ENCODE data around the gene MACC1. TPM values are rescaled to one million over a fixed set of nuclear protein-coding genes. Genes with fewer than 3 reads are reported as not detected.

MACC1 gene
- total and polyA plus RNA-seq, 9 of the 15 experiments (the other 6 are each of a cell fraction or from before 2014, with no cell fraction given): 5.9 to 30.2 (median 10.4) TPM

DNA sequence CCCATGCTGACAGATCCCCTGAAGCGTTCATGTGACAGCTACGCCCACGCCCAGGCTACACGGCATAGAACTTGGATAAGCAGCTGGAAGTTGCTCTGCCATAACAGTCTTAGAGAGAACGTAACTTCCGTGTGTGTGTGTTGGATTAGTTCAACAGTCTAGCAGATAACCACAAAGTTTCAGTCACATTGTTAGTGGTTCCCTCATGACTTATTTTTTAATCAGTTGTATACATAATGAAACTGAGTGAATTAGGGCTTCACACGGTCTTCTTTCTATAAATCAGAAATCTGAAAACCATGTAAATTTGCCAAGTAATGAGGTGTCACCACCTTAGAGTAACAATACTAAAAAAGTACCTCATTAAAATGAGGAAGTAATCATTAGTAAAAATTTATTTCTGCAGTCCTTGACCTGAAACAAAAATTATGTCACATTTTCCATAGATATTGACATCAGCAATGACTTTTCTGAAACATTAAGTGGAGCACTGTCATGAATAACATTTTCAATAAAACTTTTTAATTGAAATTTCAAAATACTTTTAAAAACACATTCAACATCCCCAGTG, 21.7 kb upstream of the MACC1 start (continued):
- TF ChIP-seq, protein P1, sequence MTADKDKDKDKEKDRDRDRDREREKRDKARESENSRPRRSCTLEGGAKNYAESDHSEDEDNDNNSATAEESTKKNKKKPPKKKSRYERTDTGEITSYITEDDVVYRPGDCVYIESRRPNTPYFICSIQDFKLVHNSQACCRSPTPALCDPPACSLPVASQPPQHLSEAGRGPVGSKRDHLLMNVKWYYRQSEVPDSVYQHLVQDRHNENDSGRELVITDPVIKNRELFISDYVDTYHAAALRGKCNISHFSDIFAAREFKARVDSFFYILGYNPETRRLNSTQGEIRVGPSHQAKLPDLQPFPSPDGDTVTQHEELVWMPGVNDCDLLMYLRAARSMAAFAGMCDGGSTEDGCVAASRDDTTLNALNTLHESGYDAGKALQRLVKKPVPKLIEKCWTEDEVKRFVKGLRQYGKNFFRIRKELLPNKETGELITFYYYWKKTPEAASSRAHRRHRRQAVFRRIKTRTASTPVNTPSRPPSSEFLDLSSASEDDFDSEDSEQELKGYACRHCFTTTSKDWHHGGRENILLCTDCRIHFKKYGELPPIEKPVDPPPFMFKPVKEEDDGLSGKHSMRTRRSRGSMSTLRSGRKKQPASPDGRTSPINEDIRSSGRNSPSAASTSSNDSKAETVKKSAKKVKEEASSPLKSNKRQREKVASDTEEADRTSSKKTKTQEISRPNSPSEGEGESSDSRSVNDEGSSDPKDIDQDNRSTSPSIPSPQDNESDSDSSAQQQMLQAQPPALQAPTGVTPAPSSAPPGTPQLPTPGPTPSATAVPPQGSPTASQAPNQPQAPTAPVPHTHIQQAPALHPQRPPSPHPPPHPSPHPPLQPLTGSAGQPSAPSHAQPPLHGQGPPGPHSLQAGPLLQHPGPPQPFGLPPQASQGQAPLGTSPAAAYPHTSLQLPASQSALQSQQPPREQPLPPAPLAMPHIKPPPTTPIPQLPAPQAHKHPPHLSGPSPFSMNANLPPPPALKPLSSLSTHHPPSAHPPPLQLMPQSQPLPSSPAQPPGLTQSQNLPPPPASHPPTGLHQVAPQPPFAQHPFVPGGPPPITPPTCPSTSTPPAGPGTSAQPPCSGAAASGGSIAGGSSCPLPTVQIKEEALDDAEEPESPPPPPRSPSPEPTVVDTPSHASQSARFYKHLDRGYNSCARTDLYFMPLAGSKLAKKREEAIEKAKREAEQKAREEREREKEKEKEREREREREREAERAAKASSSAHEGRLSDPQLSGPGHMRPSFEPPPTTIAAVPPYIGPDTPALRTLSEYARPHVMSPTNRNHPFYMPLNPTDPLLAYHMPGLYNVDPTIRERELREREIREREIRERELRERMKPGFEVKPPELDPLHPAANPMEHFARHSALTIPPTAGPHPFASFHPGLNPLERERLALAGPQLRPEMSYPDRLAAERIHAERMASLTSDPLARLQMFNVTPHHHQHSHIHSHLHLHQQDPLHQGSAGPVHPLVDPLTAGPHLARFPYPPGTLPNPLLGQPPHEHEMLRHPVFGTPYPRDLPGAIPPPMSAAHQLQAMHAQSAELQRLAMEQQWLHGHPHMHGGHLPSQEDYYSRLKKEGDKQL (CRISPR knock-in tag; IDR thresholded peaks at IDR 0.05; ENCODE audit: borderline replicate concordance): no peak
- TF ChIP-seq ZNF584 (CRISPR knock-in tag; IDR thresholded peaks at IDR 0.05; ENCODE audit: low read depth) (peak; percentile 51; the same call in 1 of the 2 replicates), ZNF707 (CRISPR knock-in tag; conservative IDR thresholded peaks at IDR 0.05) (no peak), SIN3A (IDR thresholded peaks at IDR 0.05; ENCODE audit: borderline replicate concordance in 2 of 2, control insufficient read depth in 1 of 2, low read depth in 2 of 2, low read length in 2 of 2) (peak in 1 of 2 experiments; percentile 45; a peak in 2 of 4 replicates), TCF7 (IDR thresholded peaks at IDR 0.05; ENCODE audit: borderline replicate concordance) (no peak), RB1 (IDR thresholded peaks at IDR 0.05; ENCODE audit: low read depth) (no peak), E2F5 (CRISPR knock-in tag; IDR thresholded peaks at IDR 0.05) (no peak), ZNF212 (CRISPR knock-in tag; IDR thresholded peaks at IDR 0.05) (no peak), ZNF316 (IDR thresholded peaks at IDR 0.05) (no peak), CEBPB (tag; IDR thresholded peaks at IDR 0.05) (no peak), HIVEP1 (CRISPR knock-in tag; IDR thresholded peaks at IDR 0.05) (no peak), C11orf30 (IDR thresholded peaks at IDR 0.05; ENCODE audit: low read depth) (no peak), ZNF282 (CRISPR knock-in tag; IDR thresholded peaks at IDR 0.05) (no peak), CREM (IDR thresholded peaks at IDR 0.05; ENCODE audit: low read depth) (peak; percentile 93), POLR2B (IDR thresholded peaks at IDR 0.05; ENCODE audit: low read depth, partially characterized antibody) (no peak), E2F6 (IDR thresholded peaks at IDR 0.05; ENCODE audit: borderline replicate concordance in 1 of 2, extremely low read depth in 1 of 2, insufficient read depth in 1 of 2, insufficient read length in 1 of 2, low read depth in 1 of 2, low read length in 1 of 2, poor library complexity in 1 of 2, severe bottlenecking in 1 of 2) (no peak), FOXK1 (CRISPR knock-in tag; IDR thresholded peaks at IDR 0.05; ENCODE audit: borderline replicate concordance) (no peak), LEF1 (IDR thresholded peaks at IDR 0.05) (peak; percentile 70)
